HG03064 (cell line): ENCODE measurements around the gene FRMD8.

ENCODE experiments used
- ATAC-seq: cut with Tn5 transposase; IDR thresholded peaks from one replicate; pipeline ENCODE4 v1.9.1; 2021; ENCODE audit warnings: low read depth; ENCODE audit not compliant: unreplicated experiment

FRMD8 gene

GRCh38 chr11:65422633-65423515, 36.4 kb downstream of the FRMD8 start, which contains the start of gene NEAT1:
Gene NEAT1 (plus strand): TSS chr11:65422798.
- ATAC-seq = no peak

- ATAC-seq = no peak
Measured at GRCh38 chr11:65423516-65424204, 37.2 kb downstream of the FRMD8 start.

GRCh38 chr11:65424205-65425104, 38.0 kb downstream of the FRMD8 start:
- no peak for ATAC-seq

- ATAC-seq = no peak
Measured at GRCh38 chr11:65425105-65425970, 38.9 kb downstream of the FRMD8 start.

- no peak for ATAC-seq
Measured at GRCh38 chr11:65425971-65426838, 39.8 kb downstream of the FRMD8 start.

- no peak for ATAC-seq
Measured at GRCh38 chr11:65426839-65427690, 40.6 kb downstream of the FRMD8 start.

GRCh38 chr11:65427691-65428577, 41.5 kb downstream of the FRMD8 start:
- ATAC-seq = no peak

GRCh38 chr11:65428578-65429067, 42.2 kb downstream of the FRMD8 start:
- no peak for ATAC-seq

- no peak for ATAC-seq
Measured at GRCh38 chr11:65429068-65429681, 42.7 kb downstream of the FRMD8 start.

- ATAC-seq = no peak
Measured at GRCh38 chr11:65429724-65430405, 43.4 kb downstream of the FRMD8 start.

GRCh38 chr11:65430406-65431217, 44.2 kb downstream of the FRMD8 start:
- no peak for ATAC-seq

- no peak for ATAC-seq
Measured at GRCh38 chr11:65431451-65432099, 45.1 kb downstream of the FRMD8 start.

- ATAC-seq = no peak
Measured at GRCh38 chr11:65432100-65432650, 45.7 kb downstream of the FRMD8 start.
